ENCODE data around the gene RNF135. TPM values are rescaled to one million over a fixed set of nuclear protein-coding genes. Genes with fewer than 3 reads are reported as not detected.

Gene RNF135
- total RNA-seq, 1 donor from 2014 or later: 4.6 TPM

DNA sequence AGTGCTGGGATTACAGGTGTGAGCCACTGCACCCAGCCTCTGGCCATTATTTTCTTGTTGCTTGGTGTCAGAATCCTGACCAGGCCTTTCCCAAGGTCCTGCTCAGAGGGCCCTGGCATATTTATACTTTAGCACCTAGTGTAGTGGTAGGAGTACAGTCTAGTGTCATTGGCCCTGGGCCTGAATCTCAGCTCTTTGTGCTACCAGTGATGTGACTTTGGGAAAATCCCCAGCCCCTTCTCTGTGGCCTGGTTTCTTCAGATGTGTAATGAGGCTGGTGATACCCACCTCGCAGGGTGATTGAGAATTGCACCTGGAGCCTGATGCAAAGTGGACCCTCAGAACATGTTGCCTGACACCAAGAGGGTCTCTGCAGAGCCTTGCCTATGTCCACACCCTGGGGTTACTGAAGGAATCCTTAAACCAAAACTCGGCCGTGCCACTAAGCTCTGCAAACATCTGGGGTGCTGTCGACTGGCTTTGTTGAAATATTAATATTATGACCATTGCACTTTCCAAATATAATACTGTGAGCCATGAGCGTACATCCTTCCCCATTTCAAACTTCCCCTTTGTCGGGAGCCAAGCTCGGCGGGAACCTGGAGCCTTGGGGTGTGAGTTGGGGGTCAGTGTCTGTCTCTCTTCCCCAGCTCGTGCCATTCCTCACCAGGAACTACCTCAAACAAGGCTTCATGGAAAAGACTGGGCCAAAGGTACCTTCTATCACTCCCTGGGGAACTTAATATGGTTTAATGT is 18.0 kb upstream of the RNF135 start:
- Histone ChIP-seq H3K4me1 (no peaks in the 10 kb centered on the region), H3K4me3 (no peak overlapping the region), H3K9me3 (no peaks in the 10 kb centered on the region), H3K36me3 (no peaks in the 10 kb centered on the region), H3K27ac (peak overlapping the region in 1 of 2 donors; percentile 22), H3K27me3 (no peaks in the 10 kb centered on the region)
- intact Hi-C loops (cut with DNase I): no loop called here
- TF ChIP-seq, protein P1, sequence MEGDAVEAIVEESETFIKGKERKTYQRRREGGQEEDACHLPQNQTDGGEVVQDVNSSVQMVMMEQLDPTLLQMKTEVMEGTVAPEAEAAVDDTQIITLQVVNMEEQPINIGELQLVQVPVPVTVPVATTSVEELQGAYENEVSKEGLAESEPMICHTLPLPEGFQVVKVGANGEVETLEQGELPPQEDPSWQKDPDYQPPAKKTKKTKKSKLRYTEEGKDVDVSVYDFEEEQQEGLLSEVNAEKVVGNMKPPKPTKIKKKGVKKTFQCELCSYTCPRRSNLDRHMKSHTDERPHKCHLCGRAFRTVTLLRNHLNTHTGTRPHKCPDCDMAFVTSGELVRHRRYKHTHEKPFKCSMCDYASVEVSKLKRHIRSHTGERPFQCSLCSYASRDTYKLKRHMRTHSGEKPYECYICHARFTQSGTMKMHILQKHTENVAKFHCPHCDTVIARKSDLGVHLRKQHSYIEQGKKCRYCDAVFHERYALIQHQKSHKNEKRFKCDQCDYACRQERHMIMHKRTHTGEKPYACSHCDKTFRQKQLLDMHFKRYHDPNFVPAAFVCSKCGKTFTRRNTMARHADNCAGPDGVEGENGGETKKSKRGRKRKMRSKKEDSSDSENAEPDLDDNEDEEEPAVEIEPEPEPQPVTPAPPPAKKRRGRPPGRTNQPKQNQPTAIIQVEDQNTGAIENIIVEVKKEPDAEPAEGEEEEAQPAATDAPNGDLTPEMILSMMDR (IDR thresholded peaks at IDR 0.05): no peak
- no peak for DNase-seq (ENCODE audit: low spot score in 2 of 2)

DNA sequence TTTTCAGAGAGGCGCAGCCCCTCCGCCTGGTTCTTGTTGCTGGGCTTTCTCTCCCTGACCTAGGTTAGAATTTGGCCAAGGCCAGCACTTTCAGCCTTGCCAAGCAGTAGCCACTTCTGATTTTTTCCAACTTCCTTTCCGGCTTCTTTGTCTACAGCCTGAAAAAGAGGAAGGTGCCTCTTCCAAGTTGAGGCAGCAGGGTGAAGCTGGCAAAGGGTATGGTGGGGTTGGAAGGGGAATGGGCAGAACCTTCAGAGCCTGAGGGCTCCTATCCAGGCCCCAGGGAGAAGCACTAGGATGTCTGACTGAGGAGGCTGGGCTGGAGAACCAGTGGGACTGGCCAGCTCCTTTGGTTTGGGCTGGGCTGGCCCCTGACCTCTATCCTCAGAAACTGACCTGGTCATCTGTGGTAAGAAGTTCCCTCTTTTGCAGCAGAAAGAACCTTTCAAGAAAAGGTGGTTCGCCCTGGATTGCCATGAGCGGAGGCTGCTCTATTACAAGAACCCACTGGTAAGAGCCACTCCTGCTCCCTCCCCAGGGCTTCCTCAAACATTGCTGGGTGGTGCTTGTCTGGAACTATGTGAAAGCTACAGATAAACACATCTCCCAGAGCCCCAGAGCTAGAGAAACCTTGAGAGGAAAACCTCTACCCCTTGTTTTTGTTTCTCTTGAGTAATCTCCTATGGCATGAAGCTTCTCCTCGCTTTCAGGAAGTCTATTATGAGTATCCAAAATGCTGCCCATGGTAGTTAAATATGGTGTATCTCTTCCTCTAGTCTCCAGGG is 16.6 kb upstream of the RNF135 start:
- Histone ChIP-seq H3K4me3 (no peak overlapping the region), H3K27me3 (no peaks in the 10 kb centered on the region), H3K36me3 (no peaks in the 10 kb centered on the region), H3K4me1 (no peaks in the 10 kb centered on the region), H3K27ac (peak overlapping the region in 1 of 2 donors; percentile 24), H3K9me3 (no peaks in the 10 kb centered on the region)
- intact Hi-C loops (cut with DNase I): no loop called here
- DNase-seq (ENCODE audit: low spot score in 2 of 2): no peak
- TF ChIP-seq, protein P1 (IDR thresholded peaks at IDR 0.05): no peak

DNA sequence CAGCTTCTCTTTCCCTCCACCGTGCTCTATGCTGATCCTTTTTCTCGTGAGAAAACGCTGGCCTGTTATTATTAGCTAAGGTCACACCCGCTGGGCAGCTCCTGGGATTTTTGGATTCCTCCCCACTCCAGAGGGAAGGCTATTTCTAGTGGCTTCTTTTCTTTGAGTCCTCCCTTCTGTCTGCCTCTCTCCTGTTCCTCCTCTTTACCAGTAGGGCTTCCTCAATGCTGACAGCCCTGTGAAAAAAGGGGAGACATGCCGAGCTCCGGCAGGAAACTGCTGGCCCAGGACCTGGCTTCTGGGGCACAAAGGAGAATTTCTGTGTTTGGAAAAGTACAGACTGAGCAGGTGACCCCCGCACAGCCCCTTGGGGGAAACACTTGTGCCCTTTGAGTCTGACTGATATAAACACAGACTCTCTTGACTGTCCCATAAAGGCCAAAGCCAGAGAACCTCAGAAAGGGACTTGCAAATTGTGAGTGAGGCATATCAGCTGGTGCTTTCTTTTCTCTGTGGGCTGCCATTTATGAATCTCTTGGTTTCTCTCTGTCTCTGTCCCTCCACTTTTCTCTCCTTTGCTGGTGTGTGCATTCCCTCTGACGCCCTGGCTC is 14.0 kb upstream of the RNF135 start:
- Histone ChIP-seq H3K36me3 (no peaks in the 10 kb centered on the region), H3K27me3 (no peaks in the 10 kb centered on the region), H3K4me1 (no peaks in the 10 kb centered on the region), H3K27ac (no peak overlapping the region), H3K9me3 (no peaks in the 10 kb centered on the region), H3K4me3 (no peak overlapping the region)
- intact Hi-C loops (cut with DNase I): no loop called here
- TF ChIP-seq, protein P1 (IDR thresholded peaks at IDR 0.05): no peak
- DNase-seq (ENCODE audit: low spot score in 2 of 2): no peak

DNA sequence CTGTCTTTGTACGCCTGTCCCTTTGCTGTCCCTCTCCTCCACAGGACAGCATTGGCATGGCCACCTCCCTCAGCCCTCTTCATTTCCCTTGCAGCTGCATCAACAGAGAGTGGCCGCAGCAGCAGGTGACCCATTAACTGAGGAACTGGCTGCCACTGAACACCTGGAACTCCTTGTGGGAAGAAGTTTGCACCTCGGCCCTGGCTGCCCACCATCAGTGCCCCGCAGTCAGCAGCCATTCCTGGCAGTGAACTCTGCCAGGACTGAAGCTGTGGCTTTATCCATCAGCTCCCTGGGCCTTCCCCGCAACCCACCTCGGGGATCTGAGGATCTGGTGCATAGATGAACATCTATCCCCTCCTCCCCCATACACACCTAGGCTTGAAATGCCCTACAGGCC is 13.1 kb upstream of the RNF135 start:
- Histone ChIP-seq H3K27ac (no peak overlapping the region), H3K27me3 (no peaks in the 10 kb centered on the region), H3K36me3 (no peaks in the 10 kb centered on the region), H3K9me3 (no peaks in the 10 kb centered on the region), H3K4me1 (no peaks in the 10 kb centered on the region), H3K4me3 (no peak overlapping the region)
- intact Hi-C loops (cut with DNase I): no loop called here
- TF ChIP-seq, protein P1 (IDR thresholded peaks at IDR 0.05): no peak
- peak in 1 of 2 donors; percentile 25 for DNase-seq (ENCODE audit: low spot score in 2 of 2)

DNA sequence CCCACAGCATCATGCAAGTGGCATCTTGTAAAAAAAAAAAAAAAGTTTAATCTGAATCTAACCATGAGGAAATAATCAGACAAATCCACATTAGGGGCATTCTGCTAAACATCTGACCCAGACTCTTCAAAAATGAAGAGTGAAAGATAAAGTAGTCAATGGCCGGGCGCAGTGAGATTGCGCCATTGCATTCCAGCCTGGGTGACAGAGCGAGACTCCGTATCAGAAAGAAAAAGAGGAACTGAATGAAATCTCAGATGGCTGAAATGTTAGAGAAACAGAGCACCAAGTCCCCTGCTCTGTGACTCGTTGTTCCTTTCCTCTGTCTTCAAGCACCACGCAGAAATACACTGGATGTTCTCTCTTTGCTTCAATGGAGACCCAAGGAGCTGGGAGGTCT is 12.7 kb upstream of the RNF135 start:
- intact Hi-C loops (cut with DNase I): no loop called here
- Histone ChIP-seq H3K27ac (no peak overlapping the region), H3K4me3 (no peak overlapping the region), H3K27me3 (no peaks in the 10 kb centered on the region), H3K36me3 (no peaks in the 10 kb centered on the region), H3K4me1 (no peaks in the 10 kb centered on the region), H3K9me3 (no peaks in the 10 kb centered on the region)
- TF ChIP-seq, protein P1 (IDR thresholded peaks at IDR 0.05): no peak
- DNase-seq (ENCODE audit: low spot score in 2 of 2): peak in 1 of 2 donors; percentile 59

Data from ascending aorta (tissue), 2 donors.